GM19043 (cell line): ENCODE data around the gene TMEM63B.
"Not testable (repeated sequence)": the region's sequence is repeated elsewhere in the genome, so short reads cannot be mapped to it uniquely, and the experiment has no call there.

Experiments
- ATAC-seq: cut with Tn5 transposase; IDR thresholded peaks from one replicate; pipeline ENCODE4 v1.9.1; 2021; ENCODE audit warnings: low read depth; ENCODE audit not compliant: unreplicated experiment

Gene TMEM63B

DNA sequence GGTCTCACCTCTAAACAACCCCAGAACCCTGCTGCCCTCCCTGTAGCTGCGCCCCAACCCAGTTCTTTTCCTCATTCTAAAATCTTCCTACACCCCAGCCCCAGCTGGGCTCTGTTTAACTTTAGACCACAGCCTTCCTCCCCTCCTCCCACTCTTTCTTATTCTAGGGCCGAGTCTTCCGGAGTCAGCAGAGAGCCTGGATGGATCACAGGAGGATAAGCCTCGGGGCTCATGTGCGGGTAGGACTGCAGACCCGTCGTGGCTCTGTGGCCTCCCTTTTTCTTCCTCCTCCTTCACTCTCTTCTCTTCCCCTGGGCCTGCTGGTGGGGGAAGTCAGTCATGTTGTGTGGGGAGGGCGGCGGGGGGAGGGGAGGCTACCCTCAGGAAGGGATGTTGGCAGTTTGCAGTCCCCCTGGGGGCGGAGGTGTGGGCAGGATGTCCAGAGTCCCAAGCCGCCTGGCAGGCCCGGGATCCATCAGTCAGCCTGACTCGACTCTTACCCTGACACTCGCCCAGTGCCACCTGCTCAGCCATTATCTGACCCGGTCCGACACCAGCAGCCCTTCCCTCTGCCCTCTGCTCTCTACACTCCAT, 39.3 kb downstream of the TMEM63B start:
- no peak for ATAC-seq

DNA sequence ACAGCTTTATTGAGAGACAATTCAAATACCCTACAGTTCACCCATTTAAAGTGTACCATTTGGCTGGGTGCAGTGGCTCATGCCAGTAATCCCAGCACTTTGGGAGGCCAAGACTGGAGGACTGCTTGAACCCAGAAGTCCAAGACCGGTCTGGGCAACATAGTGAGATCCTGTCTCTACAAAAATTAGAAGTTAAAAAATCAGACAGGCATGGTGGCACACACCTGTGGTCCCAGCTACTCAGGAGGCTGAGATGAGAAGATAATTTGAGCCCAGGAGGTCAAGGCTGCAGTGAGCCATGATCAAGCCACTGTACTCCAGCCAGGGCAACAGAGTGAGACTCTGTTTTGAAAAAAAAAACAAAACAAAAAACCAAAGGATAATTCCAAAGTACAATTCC, 40.2 kb downstream of the TMEM63B start:
- no peak for ATAC-seq

- no peak for ATAC-seq
Measured at GRCh38 chr6:44169154-44169553, 41.8 kb downstream of the TMEM63B start.

GRCh38 chr6:44169886-44170570, 42.7 kb downstream of the TMEM63B start:
- no peak for ATAC-seq

- ATAC-seq, result no peak
Measured at GRCh38 chr6:44171899-44172546, 44.7 kb downstream of the TMEM63B start.

DNA sequence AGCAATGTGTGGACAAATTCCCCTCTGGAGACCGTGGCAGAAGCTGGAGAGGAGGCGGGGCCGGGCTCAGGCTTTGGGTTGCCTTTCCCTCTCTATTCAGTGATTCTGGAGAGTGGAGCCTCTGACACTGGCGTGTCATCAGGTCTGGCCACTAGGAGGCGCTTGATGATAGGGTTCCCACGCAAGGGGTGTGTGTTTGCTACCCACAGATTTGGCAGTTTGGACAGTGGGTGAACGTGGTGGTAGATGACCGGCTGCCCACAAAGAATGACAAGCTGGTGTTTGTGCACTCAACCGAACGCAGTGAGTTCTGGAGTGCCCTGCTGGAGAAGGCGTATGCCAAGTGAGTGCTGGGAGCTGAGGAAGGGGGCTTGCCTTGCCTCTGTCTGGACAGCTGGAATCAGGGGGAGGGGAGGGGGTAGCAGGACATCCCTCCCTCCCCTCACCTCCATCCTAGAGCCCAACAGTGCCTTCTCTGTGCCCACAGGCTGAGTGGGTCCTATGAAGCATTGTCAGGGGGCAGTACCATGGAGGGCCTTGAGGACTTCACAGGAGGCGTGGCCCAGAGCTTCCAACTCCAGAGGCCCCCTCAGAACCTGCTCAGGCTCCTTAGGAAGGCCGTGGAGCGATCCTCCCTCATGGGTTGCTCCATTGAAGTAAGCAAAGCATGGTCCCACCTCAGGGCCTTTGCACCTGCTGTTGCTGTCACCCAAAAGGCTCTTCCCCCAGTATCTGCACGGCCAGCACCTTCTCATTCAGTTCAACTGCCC, 45.6 kb downstream of the TMEM63B start:
- peak; percentile 69 for ATAC-seq

GRCh38 chr6:44176130-44176761, 48.9 kb downstream of the TMEM63B start:
- ATAC-seq, result no peak

DNA sequence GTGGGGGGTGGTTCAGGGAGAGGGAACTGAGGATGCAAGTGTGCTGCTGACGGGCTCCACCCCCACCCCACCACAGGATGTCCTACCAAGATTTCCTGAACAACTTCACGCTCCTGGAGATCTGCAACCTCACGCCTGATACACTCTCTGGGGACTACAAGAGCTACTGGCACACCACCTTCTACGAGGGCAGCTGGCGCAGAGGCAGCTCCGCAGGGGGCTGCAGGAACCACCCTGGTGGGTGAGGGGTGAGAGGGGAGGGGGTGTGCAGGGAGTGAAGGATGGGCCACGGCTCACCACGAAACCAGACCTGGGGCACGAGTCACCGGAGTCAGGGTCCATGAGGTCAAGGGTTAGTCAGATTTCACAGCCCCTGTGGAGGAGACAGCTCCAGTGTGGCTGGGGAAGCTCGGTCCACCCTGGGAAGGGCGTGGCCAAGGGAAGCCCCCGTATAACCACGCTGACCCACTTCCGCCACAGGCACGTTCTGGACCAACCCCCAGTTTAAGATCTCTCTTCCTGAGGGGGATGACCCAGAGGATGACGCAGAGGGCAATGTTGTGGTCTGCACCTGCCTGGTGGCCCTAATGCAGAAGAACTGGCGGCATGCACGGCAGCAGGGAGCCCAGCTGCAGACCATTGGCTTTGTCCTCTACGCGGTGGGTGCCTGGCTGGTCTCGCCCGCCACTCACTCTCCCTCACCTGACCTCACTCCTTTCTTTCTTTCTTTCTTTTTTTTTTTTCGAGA, 49.6 kb downstream of the TMEM63B start:
- peak; percentile 55 for ATAC-seq

- ATAC-seq, result no peak
Measured at GRCh38 chr6:44177691-44178423, 50.5 kb downstream of the TMEM63B start.

- no peak for ATAC-seq
Measured at GRCh38 chr6:44178424-44179071, 51.2 kb downstream of the TMEM63B start.

GRCh38 chr6:44179072-44179536, 51.8 kb downstream of the TMEM63B start:
- ATAC-seq, result no peak

- ATAC-seq, result no peak
Measured at GRCh38 chr6:44179648-44180047, 52.3 kb downstream of the TMEM63B start.

DNA sequence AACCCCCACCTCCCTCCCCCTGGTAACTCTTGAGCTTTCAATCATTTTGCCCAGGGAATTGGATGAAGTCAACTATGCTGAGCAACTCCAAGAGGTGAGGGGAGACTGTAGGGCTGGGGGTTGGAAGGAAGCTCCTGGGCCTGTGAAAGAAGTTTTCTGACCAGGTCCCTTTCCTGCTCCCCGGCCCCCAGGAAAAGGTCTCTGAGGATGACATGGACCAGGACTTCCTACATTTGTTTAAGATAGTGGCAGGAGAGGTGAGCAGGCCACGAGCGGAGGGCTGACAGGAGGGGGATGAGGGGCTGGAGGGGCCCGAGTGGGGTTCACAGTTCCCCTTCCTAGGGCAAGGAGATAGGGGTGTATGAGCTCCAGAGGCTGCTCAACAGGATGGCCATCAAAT, 53.1 kb downstream of the TMEM63B start:
- no peak for ATAC-seq

- no peak for ATAC-seq
Measured at GRCh38 chr6:44180886-44181285, 53.5 kb downstream of the TMEM63B start.

DNA sequence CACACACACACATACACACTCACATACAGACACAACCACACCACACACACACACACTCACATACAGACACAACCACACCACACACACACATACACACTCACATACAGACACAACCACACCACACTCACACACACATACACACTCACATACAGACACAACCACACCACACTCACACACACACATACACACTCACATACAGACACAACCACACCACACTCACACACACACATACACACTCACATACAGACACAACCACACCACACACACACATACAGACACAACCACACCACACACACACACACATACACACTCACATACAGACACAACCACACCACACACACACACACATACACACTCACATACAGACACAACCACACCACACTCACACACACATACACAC, 54.4 kb downstream of the TMEM63B start:
- ATAC-seq, result not testable (repeated sequence)

DNA sequence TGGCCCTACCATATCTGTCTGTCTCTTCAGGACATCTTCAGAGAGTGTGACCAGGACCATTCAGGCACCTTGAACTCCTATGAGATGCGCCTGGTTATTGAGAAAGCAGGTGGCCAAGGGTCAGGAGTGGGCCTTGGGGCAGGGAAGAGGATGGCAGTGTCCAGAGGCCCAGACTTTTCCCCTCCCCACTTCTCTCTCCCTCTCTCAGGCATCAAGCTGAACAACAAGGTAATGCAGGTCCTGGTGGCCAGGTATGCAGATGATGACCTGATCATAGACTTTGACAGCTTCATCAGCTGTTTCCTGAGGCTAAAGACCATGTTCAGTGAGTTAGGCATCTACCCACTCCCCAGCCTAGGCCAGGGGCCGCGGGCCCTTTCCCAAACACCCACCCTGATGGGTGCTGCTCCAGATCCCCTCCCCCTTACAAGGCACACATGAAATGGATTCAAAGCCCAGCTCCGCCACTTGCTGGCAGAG, 55.6 kb downstream of the TMEM63B start:
- no peak for ATAC-seq

- ATAC-seq, result no peak
Measured at GRCh38 chr6:44183783-44184182, 56.4 kb downstream of the TMEM63B start.

GRCh38 chr6:44185356-44185755, 58.0 kb downstream of the TMEM63B start:
- not testable (repeated sequence) for ATAC-seq
